HEK293T (cell line): Measurements from ENCODE around the gene WRAP53.

Experiments
- CTCF ChIA-PET: fragments of 350-600 bp; formaldehyde crosslinking; extraction: SDS; loops from one replicate; lab custom pipeline; 2021; ENCODE audit warnings: antibody characterized with exemption, inconsistent platforms; lab: Yijun Ruan, JAX
- POLR2A ChIA-PET: fragments of 350-600 bp; formaldehyde crosslinking; extraction: SDS; loops from one replicate; lab custom pipeline; 2020; ENCODE audit warnings: antibody characterized with exemption, inconsistent platforms; lab: Yijun Ruan, JAX
- DNase-seq: peaks from one replicate; pipeline ENCODE4 v3.0.0; 2012; ENCODE audit warnings: mixed read lengths; ENCODE audit errors: extremely low spot score
- ARNT ChIP-seq: fragments of 450-650 bp; IDR thresholded peaks from 2 replicates; pipeline ENCODE4 v1.6.1; 2017; ENCODE audit warnings: mild to moderate bottlenecking
- BHLHE40 ChIP-seq: fragments of 450-650 bp; IDR thresholded peaks from 2 replicates; pipeline ENCODE4 v1.6.1; 2016; ENCODE audit warnings: mild to moderate bottlenecking, moderate library complexity, borderline replicate concordance
- CTBP1 ChIP-seq: fragments of 450-650 bp; IDR thresholded peaks from 2 replicates; pipeline ENCODE4 v1.6.1; 2016; ENCODE audit warnings: borderline replicate concordance
- ELF4 ChIP-seq: fragments of 450-650 bp; IDR thresholded peaks from 2 replicates; pipeline ENCODE4 v1.6.1; 2017; ENCODE audit warnings: antibody characterized with exemption
- FOXA1 ChIP-seq: fragments of 450-650 bp; IDR thresholded peaks from 2 replicates; pipeline ENCODE4 v1.6.1; 2016; ENCODE audit warnings: mild to moderate bottlenecking
- FOXK2 ChIP-seq: fragments of 450-650 bp; IDR thresholded peaks from 2 replicates; pipeline ENCODE4 v1.6.1; 2016; ENCODE audit warnings: mild to moderate bottlenecking
- FOXM1 ChIP-seq: fragments of 450-650 bp; IDR thresholded peaks from 2 replicates; pipeline ENCODE4 v1.6.1; 2017; ENCODE audit warnings: mild to moderate bottlenecking, borderline replicate concordance
- HDGF ChIP-seq: fragments of 450-650 bp; IDR thresholded peaks from 2 replicates; pipeline ENCODE4 v1.6.1; 2017; ENCODE audit warnings: antibody characterized with exemption, borderline replicate concordance
- L3MBTL2 ChIP-seq: fragments of 450-650 bp; conservative IDR thresholded peaks from 2 replicates; pipeline ENCODE4 v1.6.1; 2016; ENCODE audit warnings: mild to moderate bottlenecking
- LEF1 ChIP-seq: fragments of 450-650 bp; IDR thresholded peaks from 2 replicates; pipeline ENCODE4 v1.6.1; 2017; ENCODE audit warnings: mild to moderate bottlenecking, borderline replicate concordance
- NFRKB ChIP-seq: fragments of 450-650 bp; IDR thresholded peaks from 2 replicates; pipeline ENCODE4 v1.6.1; 2016; ENCODE audit warnings: mild to moderate bottlenecking, moderate library complexity
- SP1 ChIP-seq: fragments of 450-650 bp; IDR thresholded peaks from 2 replicates; pipeline ENCODE4 v1.6.1; 2017
- SUZ12 ChIP-seq: fragments of 450-650 bp; IDR thresholded peaks from 2 replicates; pipeline ENCODE4 v1.6.1; 2016; ENCODE audit warnings: mild to moderate bottlenecking
- TARDBP ChIP-seq: fragments of 450-650 bp; IDR thresholded peaks from 2 replicates; pipeline ENCODE4 v1.6.1; 2016
- ZNF384 ChIP-seq: fragments of 450-650 bp; IDR thresholded peaks from 2 replicates; pipeline ENCODE4 v1.6.1; 2016
- TF ChIP-seq, protein P1 (sequence below): fragments of 450-650 bp; IDR thresholded peaks from 2 replicates; pipeline ENCODE4 v1.6.1; 2016

The WRAP53 gene

DNA sequence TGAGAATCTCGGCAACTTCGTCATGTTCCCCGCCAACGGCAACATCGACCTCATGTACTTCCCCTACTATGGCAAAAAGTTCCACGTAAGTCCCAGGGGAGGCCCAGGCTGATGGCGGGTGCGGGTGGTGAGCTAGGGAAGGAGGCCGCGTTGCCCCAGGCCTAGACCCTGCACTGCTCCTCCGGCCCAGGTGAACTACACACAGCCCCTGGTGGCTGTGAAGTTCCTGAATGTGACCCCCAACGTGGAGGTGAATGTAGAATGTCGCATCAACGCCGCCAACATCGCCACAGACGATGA is 32.8 kb upstream of the WRAP53 start:
- DNase-seq: no peak
- ChIA-PET CTCF (interaction anchor here (1.2 kb wide), 1 partner anchor 23 kb away, joined by 4 read pairs; no protein-coding TSS in a partner anchor), POLR2A (interaction anchor here (1.4 to 10.6 kb wide), 2 partner anchors 31 to 71 kb away, joined by 5 to 143 read pairs; partner anchors contain the start of genes MPDU1, TP53 and WRAP53)
- TF ChIP-seq SUZ12 (no peak), CTBP1 (no peak), ELF4 (no peak), LEF1 (no peak), L3MBTL2 (no peak), ZNF384 (no peak)
- TF ChIP-seq, protein P1, sequence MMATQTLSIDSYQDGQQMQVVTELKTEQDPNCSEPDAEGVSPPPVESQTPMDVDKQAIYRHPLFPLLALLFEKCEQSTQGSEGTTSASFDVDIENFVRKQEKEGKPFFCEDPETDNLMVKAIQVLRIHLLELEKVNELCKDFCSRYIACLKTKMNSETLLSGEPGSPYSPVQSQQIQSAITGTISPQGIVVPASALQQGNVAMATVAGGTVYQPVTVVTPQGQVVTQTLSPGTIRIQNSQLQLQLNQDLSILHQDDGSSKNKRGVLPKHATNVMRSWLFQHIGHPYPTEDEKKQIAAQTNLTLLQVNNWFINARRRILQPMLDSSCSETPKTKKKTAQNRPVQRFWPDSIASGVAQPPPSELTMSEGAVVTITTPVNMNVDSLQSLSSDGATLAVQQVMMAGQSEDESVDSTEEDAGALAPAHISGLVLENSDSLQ: no peak

DNA sequence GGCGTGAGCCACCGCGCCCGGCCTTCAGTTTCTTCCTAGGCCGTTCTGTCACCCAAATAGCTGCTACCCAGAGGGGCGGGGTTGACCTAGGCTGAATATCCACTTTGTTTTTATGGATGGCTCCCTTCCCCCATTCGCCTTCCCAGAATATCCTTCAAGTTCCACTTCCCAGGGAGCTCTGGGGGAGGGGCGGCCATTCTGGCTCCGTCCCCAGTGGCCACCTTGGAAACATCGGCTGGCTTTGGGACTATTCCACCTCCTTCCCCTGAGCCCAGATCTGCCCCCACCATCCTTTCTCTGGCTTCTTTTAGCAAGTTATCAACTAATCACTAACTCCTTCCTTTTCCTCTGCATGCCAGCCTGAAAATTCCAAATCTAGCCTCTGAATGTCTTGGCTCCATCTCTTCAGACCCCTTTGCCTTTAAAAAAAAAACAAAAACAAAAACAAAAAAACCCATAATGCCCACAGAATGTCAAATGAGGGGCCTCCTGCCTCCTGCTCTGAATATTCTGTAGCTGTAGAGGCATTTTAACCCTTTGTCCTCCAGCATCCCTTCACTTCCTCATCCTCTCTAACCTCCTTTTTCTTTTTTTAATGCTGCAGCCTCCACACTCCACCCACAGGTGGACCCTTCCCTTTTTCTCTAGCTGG is 31.2 kb upstream of the WRAP53 start:
- POLR2A ChIA-PET: interaction anchor here (1.1 to 10.6 kb wide), 4 partner anchors 22 to 43 kb away, joined by 3 to 143 read pairs (median 6); partner anchors contain the start of genes SAT2, TP53 and WRAP53
- TF ChIP-seq L3MBTL2: no peak
- peak; percentile 55 for DNase-seq
- CTCF ChIA-PET: interaction anchor here (0.6 to 0.7 kb wide), 2 partner anchors 200 to 531 kb away, joined by 4 read pairs; partner anchors contain the start of gene NAA38

DNA sequence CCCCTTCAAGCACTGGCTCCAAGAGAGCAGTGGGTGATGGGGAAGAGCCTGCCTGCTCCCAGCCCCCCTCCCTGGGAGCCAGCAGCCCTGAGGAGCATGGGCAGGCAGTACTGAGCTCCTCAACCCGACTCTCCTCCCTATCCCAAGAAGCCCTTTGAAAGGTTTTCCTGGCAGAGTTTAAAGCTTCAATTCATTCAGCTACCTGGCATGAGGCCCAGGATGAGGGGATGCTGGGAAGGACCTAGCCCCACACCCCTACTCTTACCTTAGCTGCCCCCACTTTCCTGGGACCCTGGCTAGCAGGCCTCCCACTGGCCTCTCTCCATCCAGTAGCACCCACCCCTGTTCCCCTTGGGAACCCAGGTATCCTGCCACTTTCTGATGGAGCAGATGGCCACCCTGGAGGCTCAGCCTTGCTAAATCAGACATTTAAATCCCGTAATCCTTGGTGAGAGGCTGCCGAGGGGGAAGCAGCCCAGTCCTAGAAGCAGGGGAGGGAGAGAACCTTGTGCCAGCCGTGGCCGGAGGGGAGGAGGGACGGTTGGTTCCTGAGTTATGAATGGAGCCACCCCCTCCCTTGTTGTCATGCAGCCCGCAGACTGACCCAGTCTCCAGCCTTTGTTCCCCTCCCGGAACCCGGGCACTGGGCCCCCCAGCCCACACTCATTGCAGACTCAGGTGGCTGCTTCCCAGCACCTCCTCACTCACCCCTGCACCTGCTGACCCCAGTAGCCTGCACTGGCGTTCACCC is 20.4 kb upstream of the WRAP53 start:
- ChIA-PET POLR2A (interaction anchor here (0.9 to 1.9 kb wide), 3 partner anchors 8 to 83 kb away, joined by 3 to 16 read pairs (median 3); partner anchors contain the start of gene TP53), CTCF (interaction anchor here (0.6 kb wide), 1 partner anchor 20 kb away, joined by 4 read pairs; no protein-coding TSS in a partner anchor)
- DNase-seq: peak; percentile 8
- TF ChIP-seq TARDBP (no peak), FOXM1 (no peak), SP1 (no peak), LEF1 (no peak), ELF4 (no peak), HDGF (no peak), NFRKB (no peak), FOXK2 (no peak), CTBP1 (no peak), ZNF384 (no peak), ARNT (no peak), L3MBTL2 (no peak), FOXA1 (no peak), BHLHE40 (no peak), SUZ12 (no peak)
- TF ChIP-seq, protein P1: no peak

DNA sequence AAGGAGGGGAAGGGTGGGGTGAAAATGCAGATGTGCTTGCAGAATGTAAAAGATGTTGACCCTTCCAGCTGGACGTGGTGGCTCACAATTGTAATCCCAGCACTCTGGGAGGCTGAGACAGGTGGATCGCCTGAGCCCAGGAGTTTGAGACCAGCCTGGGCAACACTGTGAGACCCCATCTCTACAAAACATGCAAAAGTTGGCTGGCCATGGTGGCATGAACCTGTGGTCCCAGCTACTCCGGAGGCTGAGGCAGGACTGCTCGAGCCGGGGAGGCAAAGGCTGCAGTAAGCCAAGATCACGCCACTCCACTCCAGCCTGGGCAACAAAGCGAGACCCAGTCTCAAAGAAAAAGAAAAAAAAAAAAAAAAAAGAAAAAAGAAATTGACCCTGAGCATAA is 19.8 kb upstream of the WRAP53 start:
- CTCF ChIA-PET: no interaction called here
- POLR2A ChIA-PET: interaction anchor here (5.2 kb wide), 1 partner anchor 18 kb away, joined by 23 read pairs; the partner anchor contains the start of genes TP53 and WRAP53
- TF ChIP-seq FOXA1 (no peak), TARDBP (no peak), BHLHE40 (no peak), FOXK2 (no peak), NFRKB (no peak), ELF4 (no peak), LEF1 (no peak), CTBP1 (no peak), HDGF (no peak), FOXM1 (no peak), ARNT (no peak), L3MBTL2 (no peak), ZNF384 (no peak), SUZ12 (no peak), SP1 (no peak)
- TF ChIP-seq, protein P1: no peak
- no peak for DNase-seq

DNA sequence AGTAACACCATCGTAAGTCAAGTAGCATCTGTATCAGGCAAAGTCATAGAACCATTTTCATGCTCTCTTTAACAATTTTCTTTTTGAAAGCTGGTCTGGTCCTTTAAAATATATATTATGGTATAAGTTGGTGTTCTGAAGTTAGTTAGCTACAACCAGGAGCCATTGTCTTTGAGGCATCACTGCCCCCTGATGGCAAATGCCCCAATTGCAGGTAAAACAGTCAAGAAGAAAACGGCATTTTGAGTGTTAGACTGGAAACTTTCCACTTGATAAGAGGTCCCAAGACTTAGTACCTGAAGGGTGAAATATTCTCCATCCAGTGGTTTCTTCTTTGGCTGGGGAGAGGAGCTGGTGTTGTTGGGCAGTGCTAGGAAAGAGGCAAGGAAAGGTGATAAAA is 15.0 kb upstream of the WRAP53 start:
- TF ChIP-seq SUZ12 (no peak), FOXA1 (no peak), BHLHE40 (no peak), ZNF384 (no peak), ARNT (no peak), LEF1 (no peak), FOXM1 (no peak), CTBP1 (no peak), TARDBP (no peak), NFRKB (no peak), SP1 (no peak), ELF4 (no peak), FOXK2 (no peak), HDGF (no peak), L3MBTL2 (no peak)
- TF ChIP-seq, protein P1: no peak
- DNase-seq: peak; percentile 26
- ChIA-PET POLR2A (interaction anchor here (5.2 kb wide), 1 partner anchor 14 kb away, joined by 23 read pairs; the partner anchor contains the start of genes TP53 and WRAP53), CTCF (interaction anchor here (0.5 to 1.1 kb wide), 4 partner anchors 13 to 331 kb away, joined by 3 read pairs; partner anchors contain the start of gene WRAP53)
